Left lung (tissue), 10 donors: ENCODE results near the gene RNF181. TPM values are rescaled to one million over a fixed set of nuclear protein-coding genes. Genes with fewer than 3 reads are reported as not detected.
"Not testable (repeated sequence)": the region's sequence is repeated elsewhere in the genome, so short reads cannot be mapped to it uniquely, and the experiment has no call there.

Source experiments
- ATAC-seq: fragments of 200-7000 bp; cut with Tn5 transposase; one replicate; pipeline ENCODE4 v1.9.1; 2020; ENCODE audit warnings: moderate library complexity
- DNase-seq, 4 donors: peaks; one replicate each; pipeline ENCODE4 v3.0.0-alpha.2; 2013 to 2020
- H3K27ac ChIP-seq, 2 donors: fragments of 200-600 bp; sonication (generic) in 1 of 2; one replicate each; pipeline versions ENCODE4 v1.5.0 to v1.8.0; 2020 to 2021
- H3K27me3 ChIP-seq, 2 donors: fragments of 200-600 bp; sonication (generic) in 1 of 2; one replicate each; pipeline versions ENCODE4 v1.5.0 to v1.8.0; 2020 to 2021
- H3K36me3 ChIP-seq, 2 donors: fragments of 200-600 bp; sonication (generic) in 1 of 2; one replicate each; pipeline versions ENCODE4 v1.5.0 to v1.8.0; 2020 to 2021
- H3K4me1 ChIP-seq, 2 donors: fragments of 200-600 bp; one replicate each; pipeline ENCODE4 v1.8.0; 2021
- H3K4me3 ChIP-seq, 2 donors: fragments of 200-600 bp; sonication (generic) in 1 of 2; one replicate each; pipeline versions ENCODE4 v1.5.0 to v1.8.0; 2020 to 2021; ENCODE audit warnings: mild to moderate bottlenecking in 1 of 2
- H3K9me3 ChIP-seq, 2 donors: fragments of 200-600 bp; sonication (generic) in 1 of 2; one replicate each; pipeline versions ENCODE4 v1.5.0 to v1.8.0; 2020 to 2021
- intact Hi-C, 2 donors: fragments of 100-400 bp; cut with DNase I; formaldehyde crosslinking; loops; one replicate each; pipeline versions ENCODE4 v1.11.2 to v1.14.2; 2022
- polyA plus RNA-seq, 6 donors: library from polyadenylated mRNA; unstranded; fragments of 120-200 nt; gene quantifications; one replicate each; pipeline ENCODE4 v1.2.1, GENCODE V29; 2013; ENCODE audit not compliant: insufficient read length in 6 of 6
- total RNA-seq, 2 donors: library from RNA; stranded (reverse); fragmentation: NEBNext Ultra II Directional; extraction: Animal tissue kit (Norgen Biotek cat#: 25700); gene quantifications; one replicate each; pipeline ENCODE4 v1.2.1, GENCODE V29; 2021
- TF ChIP-seq, protein P1 (sequence below), 2 donors: fragments of 200-600 bp; sonication (generic) in 1 of 2; IDR thresholded peaks; one replicate each; pipeline versions ENCODE4 v1.5.0 to v1.8.0; 2021; ENCODE audit warnings: antibody characterized with exemption in 2 of 2
- donor health status: DM: no; HTN: yes; CAD: no.
- donor health status: DM: no; HTN: no; CAD: no.

RNF181 gene
- total and polyA plus RNA-seq, 8 donors = 94.9 to 109 (median 101) TPM

DNA sequence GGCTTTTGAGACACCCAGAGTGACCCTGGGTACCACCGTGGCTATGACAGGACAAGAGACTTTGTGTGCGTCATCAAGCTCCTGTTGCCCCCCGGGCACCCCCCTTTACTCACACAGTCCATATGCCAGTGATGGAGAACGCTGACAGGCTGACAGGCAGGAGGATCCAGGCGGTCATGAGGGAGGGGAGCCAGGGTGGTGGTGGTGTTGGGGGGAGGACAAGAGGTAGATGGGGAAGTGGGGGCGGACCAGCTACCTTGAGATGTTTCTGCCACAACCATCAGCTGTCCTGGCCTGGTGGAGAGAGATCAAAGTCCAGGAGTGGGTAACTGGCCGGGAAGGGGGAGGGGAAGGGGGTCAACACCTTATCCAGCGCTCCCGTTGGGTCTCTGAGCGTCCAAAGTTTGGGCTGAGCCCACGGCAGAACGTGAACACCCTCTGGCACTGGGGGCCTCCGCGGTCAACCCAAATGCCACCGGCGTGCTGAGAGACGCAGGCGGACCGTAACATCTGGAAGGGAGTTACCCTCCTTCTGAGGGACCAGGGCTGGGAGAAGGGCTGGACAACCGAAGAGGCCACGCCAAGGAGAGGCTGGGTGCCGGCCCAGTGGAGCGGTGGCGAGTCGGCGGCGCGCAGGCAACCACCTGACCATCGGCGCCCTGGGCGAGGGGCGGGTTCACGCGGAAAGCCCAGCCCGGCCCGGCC, 6.4 kb downstream of the RNF181 start:
- DNase-seq = peak in 2 of 4 donors; percentile 75 to 92

DNA sequence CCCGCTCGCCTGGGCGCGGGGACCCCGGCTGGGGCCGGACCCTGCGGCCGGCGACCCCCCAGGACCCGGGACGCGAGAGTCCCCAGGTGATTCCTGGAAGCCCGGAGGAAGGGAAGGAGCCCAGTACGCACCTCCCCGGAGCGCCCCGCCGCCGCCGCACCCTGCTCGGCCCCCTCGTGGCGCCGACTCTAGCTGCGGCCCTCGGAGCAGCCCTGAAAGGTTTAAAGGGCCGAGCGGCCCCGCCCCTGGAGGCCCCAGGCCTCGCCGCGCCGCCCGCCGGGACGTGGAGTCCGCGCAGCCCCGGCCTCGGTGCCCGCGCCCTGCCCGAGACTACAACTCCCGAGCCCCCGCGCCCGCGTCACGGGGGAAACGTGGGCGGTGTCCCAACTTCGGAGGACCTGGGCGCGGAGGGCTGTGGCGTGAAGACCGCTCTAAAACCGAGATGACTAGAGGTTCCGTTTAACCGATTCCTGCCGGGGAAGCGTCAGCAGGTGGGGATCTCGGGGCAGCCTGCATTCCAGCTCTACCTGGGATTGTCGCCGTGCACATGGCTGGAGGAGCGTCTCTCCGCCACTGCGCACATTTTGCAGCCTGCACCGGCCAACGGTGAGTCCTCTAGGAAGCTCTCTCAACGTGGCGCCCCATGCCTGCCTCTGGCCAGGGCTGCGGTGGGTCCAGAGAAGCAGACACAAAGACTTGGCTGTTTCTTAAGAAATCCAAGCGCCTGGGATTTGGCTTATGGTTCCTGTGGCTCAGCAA, 7.1 kb downstream of the RNF181 start, which contains the start of gene TMEM150A:
TMEM150A (minus strand) TSS at position 223 of the 759 bp plus-strand sequence. CDS start 750 bp downstream, outside the sequence.
- peaks cover 0 to 27% of the 10 kb centered on the region in 2 donors for H3K36me3 ChIP-seq
- TF ChIP-seq, protein P1, sequence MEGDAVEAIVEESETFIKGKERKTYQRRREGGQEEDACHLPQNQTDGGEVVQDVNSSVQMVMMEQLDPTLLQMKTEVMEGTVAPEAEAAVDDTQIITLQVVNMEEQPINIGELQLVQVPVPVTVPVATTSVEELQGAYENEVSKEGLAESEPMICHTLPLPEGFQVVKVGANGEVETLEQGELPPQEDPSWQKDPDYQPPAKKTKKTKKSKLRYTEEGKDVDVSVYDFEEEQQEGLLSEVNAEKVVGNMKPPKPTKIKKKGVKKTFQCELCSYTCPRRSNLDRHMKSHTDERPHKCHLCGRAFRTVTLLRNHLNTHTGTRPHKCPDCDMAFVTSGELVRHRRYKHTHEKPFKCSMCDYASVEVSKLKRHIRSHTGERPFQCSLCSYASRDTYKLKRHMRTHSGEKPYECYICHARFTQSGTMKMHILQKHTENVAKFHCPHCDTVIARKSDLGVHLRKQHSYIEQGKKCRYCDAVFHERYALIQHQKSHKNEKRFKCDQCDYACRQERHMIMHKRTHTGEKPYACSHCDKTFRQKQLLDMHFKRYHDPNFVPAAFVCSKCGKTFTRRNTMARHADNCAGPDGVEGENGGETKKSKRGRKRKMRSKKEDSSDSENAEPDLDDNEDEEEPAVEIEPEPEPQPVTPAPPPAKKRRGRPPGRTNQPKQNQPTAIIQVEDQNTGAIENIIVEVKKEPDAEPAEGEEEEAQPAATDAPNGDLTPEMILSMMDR (IDR thresholded peaks at IDR 0.05) = peak in 1 of 2 donors; percentile 61
- H3K4me1 ChIP-seq = peaks cover 34 to 75% of the 10 kb centered on the region in 2 donors
- peak within 1 kb of the TSS; percentile 78 to 88 for H3K4me3 ChIP-seq
- no peaks in the 10 kb centered on the region for H3K9me3 ChIP-seq
- ATAC-seq = peak; percentile 90
- H3K27ac ChIP-seq = peak within 1 kb of the TSS; percentile 83 to 85
- intact Hi-C loops = no loop called here
- DNase-seq = peak; percentile 85 to 99 (median 94)
- no peaks in the 10 kb centered on the region for H3K27me3 ChIP-seq

More for the DNA sequence above, 6.4 kb downstream of the RNF181 start:
- peaks cover 34 to 80% of the 10 kb centered on the region in 2 donors for H3K4me1 ChIP-seq
- H3K9me3 ChIP-seq = no peaks in the 10 kb centered on the region
- peak; percentile 63 for ATAC-seq
- peaks cover 0 to 35% of the 10 kb centered on the region in 2 donors for H3K36me3 ChIP-seq
- H3K27me3 ChIP-seq = no peaks in the 10 kb centered on the region
- H3K4me3 ChIP-seq = peak overlapping the region; percentile 78 to 88
- TF ChIP-seq, protein P1 (IDR thresholded peaks at IDR 0.05) = no peak
- intact Hi-C loops = no loop called here
- H3K27ac ChIP-seq = peak overlapping the region; percentile 83 to 85

DNA sequence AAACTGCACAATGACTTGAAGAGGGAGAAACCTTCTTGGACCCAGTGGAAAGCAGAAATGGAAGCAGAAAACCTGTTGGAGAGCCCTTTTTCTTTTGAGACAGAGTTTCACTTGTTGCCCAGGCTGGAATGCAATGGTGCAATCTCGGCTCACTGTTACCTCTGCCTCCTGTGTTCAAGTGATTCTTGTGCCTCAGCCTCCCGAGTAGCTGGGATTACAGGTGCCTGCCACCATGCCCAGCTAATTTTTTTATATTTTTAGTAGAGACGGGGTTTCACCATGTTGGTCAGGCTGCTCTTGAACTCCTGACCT, 8.5 kb downstream of the RNF181 start:
- intact Hi-C loops, H3K9me3 ChIP-seq, H3K27me3 ChIP-seq, DNase-seq, ATAC-seq: not testable (repeated sequence)
- peak overlapping the region in 1 of 2 donors; percentile 78 for H3K4me3 ChIP-seq
- H3K27ac ChIP-seq = peak overlapping the region; percentile 73 to 83
- peaks cover 44 to 82% of the 10 kb centered on the region in 2 donors for H3K4me1 ChIP-seq
- H3K36me3 ChIP-seq = peaks cover 0 to 27% of the 10 kb centered on the region in 2 donors

DNA sequence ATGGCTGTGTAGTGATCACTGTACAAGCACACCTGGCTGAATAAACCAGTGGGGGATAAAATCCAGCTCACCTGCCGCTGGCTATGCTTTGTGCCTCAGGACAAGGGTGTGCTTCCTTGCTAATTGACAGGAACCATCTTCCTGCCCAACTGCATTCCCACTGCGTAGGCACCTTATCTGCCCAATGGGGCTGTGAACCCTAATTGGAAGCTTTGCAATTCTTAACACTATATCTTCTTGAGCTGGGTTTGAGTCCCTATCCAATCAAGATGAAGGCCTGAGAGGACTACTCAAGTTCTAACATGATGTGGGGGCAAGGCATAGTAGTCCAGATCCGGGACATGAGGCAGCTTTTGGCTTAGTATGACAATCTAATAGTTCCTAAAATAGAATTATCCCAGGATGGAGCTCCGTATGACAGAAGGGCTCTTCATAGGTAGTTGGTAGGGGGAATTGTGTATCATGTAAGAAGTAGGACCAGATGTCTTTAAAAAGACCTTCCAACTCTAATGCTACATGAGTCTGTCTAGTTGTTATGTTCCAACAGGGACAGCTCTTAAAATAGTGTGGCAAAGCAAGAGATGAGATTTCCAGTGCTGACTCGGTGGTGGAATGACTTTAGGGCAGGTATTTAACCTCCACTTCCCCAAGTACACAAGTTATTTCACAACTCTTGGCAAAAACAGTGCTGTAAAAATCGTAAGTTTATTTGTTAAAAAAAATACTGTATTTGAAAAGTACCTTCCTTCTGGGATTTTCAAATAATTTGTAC, 9.2 kb downstream of the RNF181 start:
- H3K4me1 ChIP-seq = peaks cover 44 to 85% of the 10 kb centered on the region in 2 donors
- no peak for ATAC-seq
- peak overlapping the region in 1 of 2 donors; percentile 78 for H3K4me3 ChIP-seq
- no peaks in the 10 kb centered on the region for H3K27me3 ChIP-seq
- peak overlapping the region; percentile 73 to 83 for H3K27ac ChIP-seq
- no peak for DNase-seq
- intact Hi-C loops = no loop called here
- peaks cover 0 to 27% of the 10 kb centered on the region in 2 donors for H3K36me3 ChIP-seq
- H3K9me3 ChIP-seq = no peaks in the 10 kb centered on the region
- TF ChIP-seq, protein P1 (IDR thresholded peaks at IDR 0.05) = no peak

DNA sequence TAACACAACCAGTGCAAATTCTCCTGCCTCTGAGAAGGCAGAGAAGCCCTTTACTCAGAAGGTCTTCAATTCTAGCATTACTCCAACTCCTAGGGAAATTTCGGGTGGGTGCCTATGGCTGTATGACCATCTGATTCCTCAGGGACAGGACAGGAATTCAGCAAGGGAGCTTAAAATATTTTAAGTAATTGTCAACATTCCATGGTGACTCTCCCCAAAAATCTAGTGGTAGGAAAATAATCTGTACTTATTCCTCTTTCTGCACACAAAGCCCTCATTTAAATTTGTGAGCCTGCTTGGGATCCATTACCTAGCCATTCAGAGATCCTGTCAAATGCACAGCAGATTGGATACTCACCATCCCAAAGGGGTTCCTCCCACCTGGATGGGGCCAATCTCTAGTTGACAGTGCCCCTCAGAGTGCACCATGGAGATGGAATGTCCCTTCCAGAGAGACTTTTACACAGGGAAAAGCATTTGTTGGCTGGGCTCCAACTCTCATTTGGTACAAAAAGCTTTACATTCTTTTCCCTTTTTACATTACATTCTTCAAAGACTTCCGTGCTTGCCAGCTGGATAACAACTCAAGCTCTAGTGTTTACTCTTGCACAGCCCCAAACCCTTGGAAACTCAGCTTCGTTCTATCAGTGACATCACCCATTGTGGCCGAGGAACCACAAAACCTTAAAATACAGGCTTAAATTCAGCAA, 10.0 kb downstream of the RNF181 start:
- no peaks in the 10 kb centered on the region for H3K9me3 ChIP-seq
- ATAC-seq (peak; percentile 2), DNase-seq (peak in 2 of 4 donors; percentile 86 to 91)
- peak overlapping the region; percentile 73 to 83 for H3K27ac ChIP-seq
- peaks cover 38 to 87% of the 10 kb centered on the region in 2 donors for H3K4me1 ChIP-seq
- intact Hi-C loops = no loop called here
- H3K4me3 ChIP-seq = no peak overlapping the region
- H3K27me3 ChIP-seq = no peaks in the 10 kb centered on the region
- H3K36me3 ChIP-seq = peaks cover 0 to 25% of the 10 kb centered on the region in 2 donors
- TF ChIP-seq, protein P1 (IDR thresholded peaks at IDR 0.05) = no peak
